ENCODE results near the gene RPS16. TPM values are rescaled to one million over a fixed set of nuclear protein-coding genes. Genes with fewer than 3 reads are reported as not detected.
A peak's percentile ranks its signal among the peaks of the same experiment; 100 is the strongest.

Gene RPS16
- total RNA-seq, 1 donor from 2014 or later: 3,724 TPM

DNA sequence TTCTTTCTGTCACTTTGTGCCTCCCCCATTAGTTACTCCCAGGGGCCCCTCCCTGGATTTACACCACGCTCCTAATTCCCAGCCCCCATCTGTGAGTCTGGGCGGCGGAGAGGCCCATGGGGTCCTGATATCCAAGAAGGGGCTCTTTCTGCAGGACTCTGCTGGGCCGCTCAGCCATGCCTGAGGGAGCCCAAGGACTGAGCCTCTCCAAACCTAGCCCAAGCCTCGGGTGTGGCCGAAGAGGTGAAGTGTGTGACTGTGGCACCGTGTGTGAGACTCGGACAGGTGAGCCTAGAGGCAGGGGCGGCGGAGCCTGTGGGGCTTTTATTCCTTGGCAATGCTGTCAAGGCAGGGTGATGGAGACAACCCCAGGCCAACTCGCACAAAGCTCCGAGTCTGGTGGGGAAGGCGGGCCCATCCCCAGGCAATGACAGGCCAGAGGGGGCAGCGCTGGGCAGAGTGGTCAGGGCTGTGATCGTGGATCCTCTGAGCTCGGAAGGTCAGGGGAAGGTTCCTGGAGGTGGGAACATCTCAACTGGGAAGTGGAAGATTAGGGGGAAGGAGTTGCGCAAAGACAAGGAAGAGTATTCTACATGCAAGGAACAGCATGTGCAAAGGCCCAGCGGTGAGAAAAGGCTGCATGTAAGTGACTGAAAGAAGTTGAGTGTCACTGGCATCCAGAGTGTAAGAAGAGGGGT, 21.7 kb downstream of the RPS16 start:
- H3K27me3 ChIP-seq: no peaks in the 10 kb centered on the region
- TF ChIP-seq POLR2AphosphoS5 (IDR thresholded peaks at IDR 0.05; ENCODE audit: insufficient read depth in 1 of 2, low read depth in 1 of 2): peak in 1 of 2 donors; percentile 36
- no peak for TF ChIP-seq POLR2A (IDR thresholded peaks at IDR 0.05)
- peak overlapping the region; percentile 92 to 97 for H3K4me3 ChIP-seq
- no peak for DNase-seq (ENCODE audit: extremely low spot score in 2 of 2)
- H3K27ac ChIP-seq: peak overlapping the region; percentile 100
- H3K9me3 ChIP-seq: no peaks in the 10 kb centered on the region
- intact Hi-C loops (cut with DNase I): loop anchor here (5.0 kb wide), 1 partner anchor 72 kb away; the partner anchor contains the start of gene SAMD4B
- peaks cover 0 to 23% of the 10 kb centered on the region in 2 donors for H3K36me3 ChIP-seq
- H3K4me1 ChIP-seq: peaks cover 55% of the 10 kb centered on the region

DNA sequence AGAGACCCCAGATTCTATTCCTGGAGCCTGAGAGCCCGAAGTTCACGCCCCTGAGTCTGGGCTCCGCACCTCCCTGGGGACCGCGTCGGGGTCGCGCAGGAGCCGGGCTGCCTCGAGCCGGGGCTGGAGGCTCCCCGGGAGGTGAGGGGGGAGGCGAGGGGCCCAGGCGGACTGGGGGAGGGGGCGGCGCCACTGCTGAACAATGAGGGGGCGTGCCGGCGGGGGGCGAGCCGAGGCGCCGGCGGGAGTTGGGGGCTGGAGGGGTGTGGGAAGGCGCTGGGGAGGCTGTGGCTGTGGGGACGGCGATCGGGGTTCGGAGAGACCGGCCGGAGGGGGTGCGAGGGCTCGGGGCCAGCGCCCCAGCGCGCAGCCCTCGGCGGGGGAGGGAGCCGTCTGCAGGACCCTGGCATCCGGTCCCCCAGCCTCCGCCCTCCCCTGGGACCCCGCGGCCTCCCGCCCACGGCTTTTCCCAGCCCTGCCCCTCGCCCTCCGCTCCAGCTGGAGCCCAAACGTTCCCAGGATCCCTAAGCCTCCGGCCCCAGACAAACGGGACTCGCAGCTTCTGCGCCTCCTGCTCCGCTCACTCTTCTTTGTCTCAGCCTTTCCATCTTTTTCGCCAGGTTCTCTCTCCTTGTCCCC, 22.4 kb downstream of the RPS16 start:
- H3K36me3 ChIP-seq: peaks cover 3 to 23% of the 10 kb centered on the region in 2 donors
- no peaks in the 10 kb centered on the region for H3K27me3 ChIP-seq
- no peaks in the 10 kb centered on the region for H3K9me3 ChIP-seq
- peak overlapping the region; percentile 100 for H3K27ac ChIP-seq
- peak in 1 of 2 donors; percentile 20 for TF ChIP-seq POLR2A (IDR thresholded peaks at IDR 0.05)
- TF ChIP-seq, protein P1, sequence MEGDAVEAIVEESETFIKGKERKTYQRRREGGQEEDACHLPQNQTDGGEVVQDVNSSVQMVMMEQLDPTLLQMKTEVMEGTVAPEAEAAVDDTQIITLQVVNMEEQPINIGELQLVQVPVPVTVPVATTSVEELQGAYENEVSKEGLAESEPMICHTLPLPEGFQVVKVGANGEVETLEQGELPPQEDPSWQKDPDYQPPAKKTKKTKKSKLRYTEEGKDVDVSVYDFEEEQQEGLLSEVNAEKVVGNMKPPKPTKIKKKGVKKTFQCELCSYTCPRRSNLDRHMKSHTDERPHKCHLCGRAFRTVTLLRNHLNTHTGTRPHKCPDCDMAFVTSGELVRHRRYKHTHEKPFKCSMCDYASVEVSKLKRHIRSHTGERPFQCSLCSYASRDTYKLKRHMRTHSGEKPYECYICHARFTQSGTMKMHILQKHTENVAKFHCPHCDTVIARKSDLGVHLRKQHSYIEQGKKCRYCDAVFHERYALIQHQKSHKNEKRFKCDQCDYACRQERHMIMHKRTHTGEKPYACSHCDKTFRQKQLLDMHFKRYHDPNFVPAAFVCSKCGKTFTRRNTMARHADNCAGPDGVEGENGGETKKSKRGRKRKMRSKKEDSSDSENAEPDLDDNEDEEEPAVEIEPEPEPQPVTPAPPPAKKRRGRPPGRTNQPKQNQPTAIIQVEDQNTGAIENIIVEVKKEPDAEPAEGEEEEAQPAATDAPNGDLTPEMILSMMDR (IDR thresholded peaks at IDR 0.05): no peak
- TF ChIP-seq POLR2AphosphoS5 (IDR thresholded peaks at IDR 0.05; ENCODE audit: insufficient read depth in 1 of 2, low read depth in 1 of 2): peak in 1 of 2 donors; percentile 4
- no peak for DNase-seq (ENCODE audit: extremely low spot score in 2 of 2)
- peaks cover 55% of the 10 kb centered on the region for H3K4me1 ChIP-seq
- peak overlapping the region; percentile 92 to 97 for H3K4me3 ChIP-seq
- intact Hi-C loops (cut with DNase I): loop anchor here (5.0 kb wide), 1 partner anchor 71 kb away; the partner anchor contains the start of gene SAMD4B

DNA sequence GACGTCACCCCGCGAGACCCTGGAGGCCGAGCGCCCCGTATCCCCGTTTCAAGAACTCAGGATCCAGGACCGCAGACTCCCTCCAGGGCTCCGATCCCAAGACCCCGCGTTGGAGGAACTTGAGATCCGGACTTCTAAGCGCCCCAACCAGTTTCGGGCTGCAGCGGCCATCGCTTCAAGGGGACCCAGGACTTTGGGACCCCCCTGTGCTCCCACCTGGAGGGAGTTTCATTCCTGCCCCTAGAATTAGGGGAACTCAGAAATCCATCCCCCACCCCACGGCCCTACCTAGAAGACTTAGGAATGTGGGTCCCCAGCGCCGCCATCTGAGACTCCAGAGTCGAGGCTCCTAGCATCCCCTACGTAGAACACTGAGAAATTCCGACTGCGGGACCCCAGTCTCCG, 22.9 kb downstream of the RPS16 start:
- H3K9me3 ChIP-seq: no peaks in the 10 kb centered on the region
- no peaks in the 10 kb centered on the region for H3K27me3 ChIP-seq
- TF ChIP-seq, protein P1 (IDR thresholded peaks at IDR 0.05): no peak
- TF ChIP-seq POLR2AphosphoS5 (IDR thresholded peaks at IDR 0.05; ENCODE audit: insufficient read depth in 1 of 2, low read depth in 1 of 2): no peak
- TF ChIP-seq POLR2A (IDR thresholded peaks at IDR 0.05): no peak
- H3K36me3 ChIP-seq: peaks cover 6 to 24% of the 10 kb centered on the region in 2 donors
- H3K4me3 ChIP-seq: peak overlapping the region; percentile 92 to 97
- DNase-seq (ENCODE audit: extremely low spot score in 2 of 2): peak in 1 of 2 donors; percentile 95
- intact Hi-C loops (cut with DNase I): loop anchor here (5.0 kb wide), 1 partner anchor 71 kb away; the partner anchor contains the start of gene SAMD4B
- peak overlapping the region; percentile 100 for H3K27ac ChIP-seq
- peaks cover 55% of the 10 kb centered on the region for H3K4me1 ChIP-seq

DNA sequence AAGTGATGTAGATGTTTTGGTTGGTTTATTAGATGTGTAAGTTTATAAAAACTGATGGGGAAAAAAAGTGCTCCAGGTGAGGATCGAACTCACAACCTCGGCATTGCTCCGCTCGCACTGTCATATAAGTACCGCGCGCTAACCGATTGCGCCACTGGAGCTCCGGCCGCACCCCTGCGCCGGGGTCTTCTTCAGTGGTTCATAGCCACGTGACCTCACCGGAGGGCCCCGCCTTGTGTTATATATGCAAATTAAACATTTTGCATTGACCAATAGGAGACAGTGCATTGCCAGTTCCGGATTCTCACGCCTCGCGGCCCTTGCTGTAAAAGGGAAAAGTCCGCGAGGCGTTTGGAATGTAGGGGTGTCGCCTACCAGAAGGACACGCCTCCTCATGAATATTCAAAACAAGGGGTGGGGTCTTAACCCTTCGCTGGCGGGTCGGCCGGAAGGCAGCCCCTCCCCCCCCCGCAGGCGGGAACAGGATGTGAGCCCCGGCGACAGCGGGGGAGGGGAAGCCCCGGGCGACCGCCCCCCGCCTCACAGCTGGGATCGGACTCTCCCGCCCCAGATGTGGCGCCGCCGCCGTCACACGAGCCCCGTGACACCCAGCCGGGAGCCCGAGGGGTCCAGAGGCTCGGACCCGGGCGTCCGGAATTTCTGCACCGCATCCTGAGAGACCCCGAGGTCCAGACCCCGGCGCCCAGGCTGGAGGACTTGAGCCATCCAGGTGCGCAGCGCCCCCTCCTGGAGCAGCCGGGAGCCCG, 23.5 kb downstream of the RPS16 start, which contains the start of gene PLEKHG2:
Gene PLEKHG2 (plus strand): TSS at position 570 of the 767 bp plus-strand sequence. CDS start 1,418 bp downstream, outside the sequence.
- peak in 1 of 2 donors; percentile 100 for DNase-seq (ENCODE audit: extremely low spot score in 2 of 2)
- Histone ChIP-seq H3K9me3 (no peaks in the 10 kb centered on the region), H3K36me3 (peaks cover 6 to 23% of the 10 kb centered on the region in 2 donors), H3K27ac (peak within 1 kb of the TSS; percentile 100), H3K27me3 (no peaks in the 10 kb centered on the region), H3K4me3 (peak within 1 kb of the TSS; percentile 97 to 98), H3K4me1 (peaks cover 55% of the 10 kb centered on the region)
- intact Hi-C loops (cut with DNase I): loop anchor here (5.0 kb wide), 1 partner anchor 70 kb away; the partner anchor contains the start of gene SAMD4B
- TF ChIP-seq POLR2AphosphoS5 (IDR thresholded peaks at IDR 0.05; ENCODE audit: insufficient read depth in 1 of 2, low read depth in 1 of 2) (peak; percentile 93 to 97), POLR2A (IDR thresholded peaks at IDR 0.05) (peak in 1 of 2 donors; percentile 45)
- TF ChIP-seq, protein P1 (IDR thresholded peaks at IDR 0.05): peak; percentile 74 to 89 (median 77)

DNA sequence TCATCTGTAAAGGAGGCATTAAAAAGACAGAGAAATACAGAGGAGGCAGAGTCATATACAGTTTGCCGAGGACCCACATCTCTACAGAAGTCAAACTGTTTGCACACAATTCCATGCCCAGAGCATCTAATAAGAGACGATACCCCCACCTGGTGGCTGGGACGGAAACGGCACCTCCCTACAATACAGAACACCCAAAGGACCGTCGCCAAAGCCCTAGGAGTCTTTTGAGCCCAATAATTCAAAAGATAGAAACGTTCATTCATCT, 24.0 kb downstream of the RPS16 start:
- H3K9me3 ChIP-seq: no peaks in the 10 kb centered on the region
- peaks cover 53% of the 10 kb centered on the region for H3K4me1 ChIP-seq
- peak overlapping the region; percentile 100 for H3K27ac ChIP-seq
- peak overlapping the region; percentile 97 to 98 for H3K4me3 ChIP-seq
- intact Hi-C loops (cut with DNase I): loop anchor here (5.0 kb wide), 1 partner anchor 69 kb away; the partner anchor contains the start of gene SAMD4B
- no peak for DNase-seq (ENCODE audit: extremely low spot score in 2 of 2)
- TF ChIP-seq, protein P1 (IDR thresholded peaks at IDR 0.05): peak; percentile 93 to 99 (median 98)
- TF ChIP-seq POLR2A (IDR thresholded peaks at IDR 0.05) (no peak), POLR2AphosphoS5 (IDR thresholded peaks at IDR 0.05; ENCODE audit: insufficient read depth in 1 of 2, low read depth in 1 of 2) (no peak)
- H3K27me3 ChIP-seq: no peaks in the 10 kb centered on the region
- peaks cover 6 to 28% of the 10 kb centered on the region in 2 donors for H3K36me3 ChIP-seq

Data from vagina (tissue), 2 donors.